Neural cell (in vitro differentiated cells): ENCODE data around the gene UCP2. TPM values are rescaled to one million over a fixed set of nuclear protein-coding genes. Genes with fewer than 3 reads are reported as not detected.

Source experiments
- H2AFZ ChIP-seq: fragments of 200-600, 300-800 bp; sonication (generic), shearing (Covaris generic); 2 replicates; pipeline ENCODE4 v1.6.0; 2014; ENCODE audit warnings: low read depth, mild to moderate bottlenecking, antibody characterized with exemption, low read length, moderate library complexity
- H3F3A ChIP-seq: fragments of 200-600 bp; shearing (Covaris generic); 2 replicates; pipeline ENCODE4 v1.6.1; 2016; ENCODE audit warnings: mild to moderate bottlenecking, moderate library complexity, mixed read lengths, antibody characterized with exemption, low read length; ENCODE audit not compliant: insufficient read depth, poor library complexity, severe bottlenecking
- H3K27ac ChIP-seq: fragments of 200-600, 300-800 bp; sonication (generic), shearing (Covaris generic); 2 replicates; pipeline ENCODE4 v1.5.1; 2014; ENCODE audit warnings: mild to moderate bottlenecking, low read length, moderate library complexity
- H3K27me3 ChIP-seq: fragments of 300-800, 200-600 bp; sonication (generic), shearing (Covaris generic); 2 replicates; pipeline ENCODE4 v1.6.0; 2014; ENCODE audit warnings: mild to moderate bottlenecking, low read depth, low read length, moderate library complexity; ENCODE audit not compliant: insufficient read depth
- H3K36me3 ChIP-seq: fragments of 300-800, 200-600 bp; sonication (generic), shearing (Covaris generic); 2 replicates; pipeline ENCODE4 v1.5.1; 2014; ENCODE audit warnings: mild to moderate bottlenecking, antibody characterized with exemption, low read length, moderate library complexity; ENCODE audit not compliant: insufficient read depth
- H3K4me2 ChIP-seq: fragments of 300-800, 200-600 bp; sonication (generic), shearing (Covaris generic); 2 replicates; pipeline ENCODE4 v1.6.0; 2014; ENCODE audit warnings: mild to moderate bottlenecking, low read length
- H3K4me3 ChIP-seq: fragments of 300-800, 200-600 bp; sonication (generic), shearing (Covaris generic); 2 replicates; pipeline ENCODE4 v1.5.1; 2014; ENCODE audit warnings: mild to moderate bottlenecking, low read length, moderate library complexity
- H3K79me2 ChIP-seq: fragments of 200-600 bp; shearing (Covaris generic); replicated peaks from 2 replicates; pipeline ENCODE4 v1.6.0; 2014; ENCODE audit warnings: mild to moderate bottlenecking, low read length, moderate library complexity; ENCODE audit not compliant: insufficient read depth
- H3K9ac ChIP-seq: fragments of 300-800, 200-600 bp; sonication (generic), shearing (Covaris generic); 2 replicates; pipeline ENCODE4 v1.6.1; 2016; ENCODE audit warnings: mild to moderate bottlenecking, low read length, mixed read lengths
- H3K9me2 ChIP-seq: fragments of 200-600 bp; shearing (Covaris generic); 2 replicates; pipeline ENCODE4 v1.6.1; 2016; ENCODE audit warnings: mild to moderate bottlenecking, low read length, mixed read lengths; ENCODE audit not compliant: insufficient read depth
- H3K9me3 ChIP-seq: fragments of 200-600, 300-800 bp; sonication (generic), shearing (Covaris generic); 2 replicates; pipeline ENCODE4 v1.6.1; 2016; ENCODE audit warnings: mild to moderate bottlenecking, mixed run types, low read length, moderate library complexity, mixed read lengths
- H4K20me1 ChIP-seq: fragments of 200-600 bp; shearing (Covaris generic); 2 replicates; pipeline ENCODE4 v1.6.1; 2016; ENCODE audit warnings: mild to moderate bottlenecking, mixed run types; ENCODE audit not compliant: insufficient read depth
- EP300 ChIP-seq: fragments of 450-650 bp; conservative IDR thresholded peaks from 2 replicates; pipeline ENCODE4 v1.6.1; 2014; ENCODE audit warnings: antibody characterized with exemption, mild to moderate bottlenecking, moderate library complexity; ENCODE audit not compliant: poor library complexity, severe bottlenecking
- EZH2 ChIP-seq: fragments of 200-600, 300-800 bp; shearing (Covaris generic), sonication (generic); IDR thresholded peaks from 2 replicates; pipeline ENCODE4 v1.6.1; 2014; ENCODE audit warnings: antibody characterized with exemption, low read length, borderline replicate concordance, mild to moderate bottlenecking; ENCODE audit not compliant: insufficient read depth, poor library complexity, severe bottlenecking
- MXI1 ChIP-seq: fragments of 450-650 bp; conservative IDR thresholded peaks from 2 replicates; pipeline ENCODE4 v1.6.1; 2014; ENCODE audit warnings: antibody characterized with exemption, mild to moderate bottlenecking; ENCODE audit not compliant: poor library complexity, severe bottlenecking
- POLR2AphosphoS5 ChIP-seq: IDR thresholded peaks from 2 replicates; pipeline ENCODE4 v1.6.1; 2012
- RAD21 ChIP-seq: fragments of 450-650 bp; conservative IDR thresholded peaks from 2 replicates; pipeline ENCODE4 v1.6.1; 2014; ENCODE audit warnings: antibody characterized with exemption, mild to moderate bottlenecking, moderate library complexity
- SMC3 ChIP-seq: fragments of 450-650 bp; conservative IDR thresholded peaks from 2 replicates; pipeline ENCODE4 v1.6.1; 2014; ENCODE audit warnings: antibody characterized with exemption, mild to moderate bottlenecking, moderate library complexity; ENCODE audit not compliant: poor library complexity
- TAF1 ChIP-seq: IDR thresholded peaks from 2 replicates; pipeline ENCODE4 v1.6.1; 2012; ENCODE audit warnings: low read depth
- polyA plus RNA-seq: library from polyadenylated mRNA; depleted of rRNA; stranded (reverse); fragments of >200 nt; gene quantifications from 2 replicates; pipeline ENCODE4 v1.2.3, GENCODE V29; 2014
- TF ChIP-seq, protein P1 (sequence below): IDR thresholded peaks from 2 replicates; pipeline ENCODE4 v1.6.1; 2012; ENCODE audit warnings: borderline replicate concordance
- TF ChIP-seq, protein P2 (sequence below): fragments of 450-650 bp; IDR thresholded peaks from 2 replicates; pipeline ENCODE4 v1.5.1; 2014; ENCODE audit warnings: antibody characterized with exemption, mild to moderate bottlenecking, moderate library complexity; ENCODE audit not compliant: poor library complexity, severe bottlenecking

The UCP2 gene
- polyA plus RNA-seq, 1 donor from 2014 or later: not detected

DNA sequence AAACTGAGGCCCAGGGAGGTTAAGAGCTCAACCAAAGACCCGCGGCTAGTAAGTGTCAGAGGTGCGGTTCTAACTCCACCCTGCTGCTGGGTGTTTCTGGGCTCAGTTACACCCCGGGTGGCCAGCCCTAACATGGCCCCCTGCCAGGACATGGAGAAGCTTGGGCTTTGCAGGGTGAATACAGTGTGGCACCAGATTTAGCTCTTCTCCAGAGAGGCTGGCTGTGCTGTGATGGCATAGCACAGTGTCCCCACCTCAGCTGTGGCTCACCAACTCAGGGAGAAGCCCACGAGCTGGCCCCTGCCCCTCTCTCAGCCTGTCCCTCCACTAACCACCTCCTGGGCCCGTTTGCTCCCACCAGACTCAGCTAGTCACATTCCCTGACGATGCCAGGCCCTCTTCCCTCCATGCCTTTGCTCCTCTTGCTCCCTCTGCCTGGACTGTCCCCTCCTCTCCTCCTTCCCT lies 19.2 kb upstream of the UCP2 start:
- H3K9ac ChIP-seq: no peak overlapping the region
- H3K79me2 ChIP-seq: no peaks in the 10 kb centered on the region
- H3K27ac ChIP-seq: no peak overlapping the region
- H3K27me3 ChIP-seq: no peaks in the 10 kb centered on the region
- H3K9me2 ChIP-seq: no peaks in the 10 kb centered on the region
- no peaks in the 10 kb centered on the region for H3F3A ChIP-seq
- H3K4me3 ChIP-seq: no peak overlapping the region
- H2AFZ ChIP-seq: no peak overlapping the region
- H3K4me2 ChIP-seq: no peak overlapping the region
- TF ChIP-seq, protein P1, sequence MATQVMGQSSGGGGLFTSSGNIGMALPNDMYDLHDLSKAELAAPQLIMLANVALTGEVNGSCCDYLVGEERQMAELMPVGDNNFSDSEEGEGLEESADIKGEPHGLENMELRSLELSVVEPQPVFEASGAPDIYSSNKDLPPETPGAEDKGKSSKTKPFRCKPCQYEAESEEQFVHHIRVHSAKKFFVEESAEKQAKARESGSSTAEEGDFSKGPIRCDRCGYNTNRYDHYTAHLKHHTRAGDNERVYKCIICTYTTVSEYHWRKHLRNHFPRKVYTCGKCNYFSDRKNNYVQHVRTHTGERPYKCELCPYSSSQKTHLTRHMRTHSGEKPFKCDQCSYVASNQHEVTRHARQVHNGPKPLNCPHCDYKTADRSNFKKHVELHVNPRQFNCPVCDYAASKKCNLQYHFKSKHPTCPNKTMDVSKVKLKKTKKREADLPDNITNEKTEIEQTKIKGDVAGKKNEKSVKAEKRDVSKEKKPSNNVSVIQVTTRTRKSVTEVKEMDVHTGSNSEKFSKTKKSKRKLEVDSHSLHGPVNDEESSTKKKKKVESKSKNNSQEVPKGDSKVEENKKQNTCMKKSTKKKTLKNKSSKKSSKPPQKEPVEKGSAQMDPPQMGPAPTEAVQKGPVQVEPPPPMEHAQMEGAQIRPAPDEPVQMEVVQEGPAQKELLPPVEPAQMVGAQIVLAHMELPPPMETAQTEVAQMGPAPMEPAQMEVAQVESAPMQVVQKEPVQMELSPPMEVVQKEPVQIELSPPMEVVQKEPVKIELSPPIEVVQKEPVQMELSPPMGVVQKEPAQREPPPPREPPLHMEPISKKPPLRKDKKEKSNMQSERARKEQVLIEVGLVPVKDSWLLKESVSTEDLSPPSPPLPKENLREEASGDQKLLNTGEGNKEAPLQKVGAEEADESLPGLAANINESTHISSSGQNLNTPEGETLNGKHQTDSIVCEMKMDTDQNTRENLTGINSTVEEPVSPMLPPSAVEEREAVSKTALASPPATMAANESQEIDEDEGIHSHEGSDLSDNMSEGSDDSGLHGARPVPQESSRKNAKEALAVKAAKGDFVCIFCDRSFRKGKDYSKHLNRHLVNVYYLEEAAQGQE: no peak
- TF ChIP-seq SMC3 (no peak), MXI1 (no peak), RAD21 (no peak), EP300 (no peak), TAF1 (no peak), EZH2 (no peak), POLR2AphosphoS5 (no peak)
- TF ChIP-seq, protein P2, sequence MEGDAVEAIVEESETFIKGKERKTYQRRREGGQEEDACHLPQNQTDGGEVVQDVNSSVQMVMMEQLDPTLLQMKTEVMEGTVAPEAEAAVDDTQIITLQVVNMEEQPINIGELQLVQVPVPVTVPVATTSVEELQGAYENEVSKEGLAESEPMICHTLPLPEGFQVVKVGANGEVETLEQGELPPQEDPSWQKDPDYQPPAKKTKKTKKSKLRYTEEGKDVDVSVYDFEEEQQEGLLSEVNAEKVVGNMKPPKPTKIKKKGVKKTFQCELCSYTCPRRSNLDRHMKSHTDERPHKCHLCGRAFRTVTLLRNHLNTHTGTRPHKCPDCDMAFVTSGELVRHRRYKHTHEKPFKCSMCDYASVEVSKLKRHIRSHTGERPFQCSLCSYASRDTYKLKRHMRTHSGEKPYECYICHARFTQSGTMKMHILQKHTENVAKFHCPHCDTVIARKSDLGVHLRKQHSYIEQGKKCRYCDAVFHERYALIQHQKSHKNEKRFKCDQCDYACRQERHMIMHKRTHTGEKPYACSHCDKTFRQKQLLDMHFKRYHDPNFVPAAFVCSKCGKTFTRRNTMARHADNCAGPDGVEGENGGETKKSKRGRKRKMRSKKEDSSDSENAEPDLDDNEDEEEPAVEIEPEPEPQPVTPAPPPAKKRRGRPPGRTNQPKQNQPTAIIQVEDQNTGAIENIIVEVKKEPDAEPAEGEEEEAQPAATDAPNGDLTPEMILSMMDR: no peak
- no peaks in the 10 kb centered on the region for H4K20me1 ChIP-seq
- H3K9me3 ChIP-seq: no peaks in the 10 kb centered on the region
- peaks cover 4% of the 10 kb centered on the region for H3K36me3 ChIP-seq

DNA sequence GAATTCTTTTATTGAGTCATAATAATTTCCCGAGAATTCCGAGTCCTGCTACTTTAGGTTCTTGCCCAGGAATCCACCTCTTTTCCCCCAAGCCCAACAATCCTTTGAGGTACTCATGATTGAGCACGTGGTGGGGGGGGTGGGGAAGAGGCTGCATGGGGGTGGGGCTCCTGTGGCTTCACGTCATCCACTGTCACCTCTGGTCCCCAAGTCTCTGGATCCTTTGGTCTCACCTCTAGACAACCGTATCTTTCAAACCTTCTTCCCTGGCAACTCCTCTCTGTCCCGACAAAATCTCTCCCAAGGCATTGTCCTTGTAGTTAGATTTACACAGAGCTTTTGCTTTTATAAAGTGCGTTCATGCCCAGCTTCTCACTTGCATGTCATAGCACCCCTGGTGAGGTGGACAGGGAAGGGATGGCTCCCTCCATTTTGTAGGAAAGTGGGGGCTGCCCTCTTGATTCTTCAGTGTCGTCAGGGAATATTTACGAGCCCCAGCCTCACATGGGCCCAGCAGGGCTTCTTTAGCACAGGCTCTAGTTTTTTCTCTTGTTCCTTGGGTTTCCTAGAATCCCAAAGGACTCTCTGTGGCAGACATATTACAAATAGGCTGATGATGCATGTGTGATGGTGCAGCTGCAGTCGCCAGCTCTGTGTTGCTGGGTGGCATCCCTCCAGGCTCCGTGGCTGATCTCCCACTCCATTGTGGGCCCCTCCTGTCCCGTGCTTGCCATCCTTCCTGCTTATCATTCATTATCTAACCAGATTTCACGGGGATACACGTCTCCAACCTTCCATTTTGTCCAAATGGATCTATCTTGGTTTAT lies 17.9 kb upstream of the UCP2 start:
- no peak for TF ChIP-seq EZH2
- TF ChIP-seq POLR2AphosphoS5: no peak
- TF ChIP-seq EP300: no peak
- TF ChIP-seq MXI1: no peak
- no peak for TF ChIP-seq SMC3
- no peak for TF ChIP-seq RAD21
- TF ChIP-seq, protein P2: no peak
- TF ChIP-seq TAF1: no peak
- TF ChIP-seq, protein P1: no peak
- H3F3A ChIP-seq: no peaks in the 10 kb centered on the region
- no peaks in the 10 kb centered on the region for H3K27me3 ChIP-seq
- no peaks in the 10 kb centered on the region for H3K9me3 ChIP-seq
- no peak overlapping the region for H2AFZ ChIP-seq
- no peak overlapping the region for H3K4me2 ChIP-seq
- no peaks in the 10 kb centered on the region for H4K20me1 ChIP-seq
- H3K9me2 ChIP-seq: no peaks in the 10 kb centered on the region
- H3K79me2 ChIP-seq: no peaks in the 10 kb centered on the region
- H3K27ac ChIP-seq: no peak overlapping the region
- H3K4me3 ChIP-seq: no peak overlapping the region
- H3K36me3 ChIP-seq: peaks cover 4% of the 10 kb centered on the region
- H3K9ac ChIP-seq: no peak overlapping the region
